Vagina (tissue), 2 donors: Measurements from ENCODE around the gene PLA2G12A.

Source experiments
- POLR2A ChIP-seq, 2 donors: fragments of 450-650 bp; IDR thresholded peaks; one replicate each; pipeline ENCODE4 v1.6.1; 2017; ENCODE audit warnings: antibody characterized with exemption in 2 of 2, mild to moderate bottlenecking in 2 of 2, moderate library complexity in 2 of 2
- TF ChIP-seq, protein P1 (sequence below), 3 experiments: fragments of 450-650 bp in 2 of 3; fragments of 200-600 bp in 1 of 3; sonication (generic) in 1 of 3; IDR thresholded peaks; one replicate each; pipeline ENCODE4 v1.5.1; 2017 to 2019; ENCODE audit warnings: antibody characterized with exemption in 3 of 3, mild to moderate bottlenecking in 2 of 3, moderate library complexity in 2 of 3

- TF ChIP-seq, protein P1, sequence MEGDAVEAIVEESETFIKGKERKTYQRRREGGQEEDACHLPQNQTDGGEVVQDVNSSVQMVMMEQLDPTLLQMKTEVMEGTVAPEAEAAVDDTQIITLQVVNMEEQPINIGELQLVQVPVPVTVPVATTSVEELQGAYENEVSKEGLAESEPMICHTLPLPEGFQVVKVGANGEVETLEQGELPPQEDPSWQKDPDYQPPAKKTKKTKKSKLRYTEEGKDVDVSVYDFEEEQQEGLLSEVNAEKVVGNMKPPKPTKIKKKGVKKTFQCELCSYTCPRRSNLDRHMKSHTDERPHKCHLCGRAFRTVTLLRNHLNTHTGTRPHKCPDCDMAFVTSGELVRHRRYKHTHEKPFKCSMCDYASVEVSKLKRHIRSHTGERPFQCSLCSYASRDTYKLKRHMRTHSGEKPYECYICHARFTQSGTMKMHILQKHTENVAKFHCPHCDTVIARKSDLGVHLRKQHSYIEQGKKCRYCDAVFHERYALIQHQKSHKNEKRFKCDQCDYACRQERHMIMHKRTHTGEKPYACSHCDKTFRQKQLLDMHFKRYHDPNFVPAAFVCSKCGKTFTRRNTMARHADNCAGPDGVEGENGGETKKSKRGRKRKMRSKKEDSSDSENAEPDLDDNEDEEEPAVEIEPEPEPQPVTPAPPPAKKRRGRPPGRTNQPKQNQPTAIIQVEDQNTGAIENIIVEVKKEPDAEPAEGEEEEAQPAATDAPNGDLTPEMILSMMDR (IDR thresholded peaks at IDR 0.05), result no peak
- no peak for TF ChIP-seq POLR2A (IDR thresholded peaks at IDR 0.05)
Measured at GRCh38 chr4:109735566-109736365, 5.9 kb upstream of the PLA2G12A start.
